Stimulated activated CD4-positive, alpha-beta T cell treated with anti-CD3 and anti-CD28 coated beads, TNF-alpha, amount 100 ng/mL, for 4 hours (primary cell): ENCODE results near the gene CAMKMT.

Experiments
- DNase-seq, 3 experiments: peaks; one replicate each; pipeline ENCODE4 v3.0.0-alpha.2; 2020; ENCODE audit warnings: low read depth in 3 of 3

The CAMKMT gene

GRCh38 chr2:44741507-44741906, 379.8 kb downstream of the CAMKMT start:
- DNase-seq: no peak

DNA sequence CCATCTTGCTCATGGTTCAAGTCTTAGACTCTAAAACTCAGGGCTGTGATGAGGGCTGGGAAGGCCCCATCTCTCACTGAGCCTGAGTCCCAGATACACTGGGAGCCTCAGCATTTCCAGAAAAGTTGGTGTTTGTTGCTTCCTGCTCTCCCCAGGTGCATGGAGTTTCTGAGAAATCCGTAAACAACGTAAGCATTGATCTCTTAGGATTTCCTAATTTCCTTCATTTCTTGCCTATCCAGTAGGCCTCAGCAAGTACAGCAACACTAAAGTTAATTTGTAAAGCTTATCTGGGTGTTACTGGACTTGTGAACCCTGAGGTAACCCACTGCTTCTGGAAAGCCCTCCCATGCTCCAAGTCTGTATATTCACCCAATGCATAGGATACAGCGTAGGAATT, 380.3 kb downstream of the CAMKMT start:
- no peak for DNase-seq

DNA sequence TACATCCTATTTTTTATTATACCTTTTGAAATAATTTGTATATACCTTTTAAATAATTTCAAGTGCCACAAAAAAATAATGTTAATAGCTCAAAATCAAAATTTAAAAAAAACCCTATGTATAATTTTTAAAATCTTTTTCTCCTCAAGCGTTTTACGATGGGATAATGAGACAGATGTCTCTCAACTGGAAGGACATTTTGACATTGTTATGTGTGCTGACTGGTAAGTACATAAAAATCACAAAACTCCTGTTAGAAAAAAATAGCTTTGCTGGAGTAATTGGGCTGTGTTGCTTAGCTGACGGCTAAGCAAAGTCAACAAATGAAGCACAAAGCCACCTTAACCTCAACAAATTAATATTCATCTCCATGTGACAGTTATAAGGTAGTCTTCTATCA, 381.7 kb downstream of the CAMKMT start:
- no peak for DNase-seq

DNA sequence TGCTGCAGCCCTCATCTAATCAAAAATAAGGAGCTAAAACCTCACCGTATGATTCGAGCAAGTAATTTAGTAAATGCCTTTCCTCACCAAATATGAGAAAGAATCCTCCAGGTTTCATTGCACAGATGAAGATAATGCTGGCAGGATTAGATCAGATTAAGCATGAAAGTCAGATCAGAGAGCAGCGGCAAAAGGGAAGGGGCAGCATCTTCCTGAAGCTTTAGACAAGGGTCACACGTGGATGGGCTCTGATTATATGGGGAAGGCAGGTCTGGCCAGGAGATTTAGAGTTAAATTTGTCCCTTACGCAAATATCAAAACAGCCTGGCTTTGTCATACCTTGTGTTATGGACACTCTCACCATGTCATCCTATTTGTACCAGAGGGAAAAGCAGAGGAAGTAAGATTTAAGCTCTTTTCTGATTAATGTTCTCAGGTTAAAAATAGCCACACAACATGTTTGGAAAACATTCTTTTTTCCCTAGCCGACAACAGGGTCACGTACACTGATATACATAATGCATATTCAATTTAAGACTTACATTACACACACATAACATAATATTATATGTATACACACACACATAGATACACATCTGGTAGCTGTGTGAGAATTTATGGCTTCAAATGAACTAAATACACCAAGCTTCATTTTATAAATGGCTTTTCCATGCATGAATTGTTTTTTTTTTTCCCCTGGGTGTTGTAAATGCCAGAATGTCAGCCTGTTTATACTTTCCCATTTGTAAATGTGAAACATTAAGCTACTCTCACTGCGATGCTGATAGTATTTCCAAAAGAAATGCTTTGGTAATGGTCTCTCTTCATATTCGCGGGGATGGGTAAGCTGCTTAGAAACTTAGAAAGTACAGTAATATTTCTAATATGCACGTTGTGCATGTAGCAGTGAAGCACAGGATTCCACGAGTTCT, 383.5 kb downstream of the CAMKMT start:
- no peak for DNase-seq

- no peak for DNase-seq
Observed at GRCh38 chr2:44745922-44746766, 384.4 kb downstream of the CAMKMT start.

DNA sequence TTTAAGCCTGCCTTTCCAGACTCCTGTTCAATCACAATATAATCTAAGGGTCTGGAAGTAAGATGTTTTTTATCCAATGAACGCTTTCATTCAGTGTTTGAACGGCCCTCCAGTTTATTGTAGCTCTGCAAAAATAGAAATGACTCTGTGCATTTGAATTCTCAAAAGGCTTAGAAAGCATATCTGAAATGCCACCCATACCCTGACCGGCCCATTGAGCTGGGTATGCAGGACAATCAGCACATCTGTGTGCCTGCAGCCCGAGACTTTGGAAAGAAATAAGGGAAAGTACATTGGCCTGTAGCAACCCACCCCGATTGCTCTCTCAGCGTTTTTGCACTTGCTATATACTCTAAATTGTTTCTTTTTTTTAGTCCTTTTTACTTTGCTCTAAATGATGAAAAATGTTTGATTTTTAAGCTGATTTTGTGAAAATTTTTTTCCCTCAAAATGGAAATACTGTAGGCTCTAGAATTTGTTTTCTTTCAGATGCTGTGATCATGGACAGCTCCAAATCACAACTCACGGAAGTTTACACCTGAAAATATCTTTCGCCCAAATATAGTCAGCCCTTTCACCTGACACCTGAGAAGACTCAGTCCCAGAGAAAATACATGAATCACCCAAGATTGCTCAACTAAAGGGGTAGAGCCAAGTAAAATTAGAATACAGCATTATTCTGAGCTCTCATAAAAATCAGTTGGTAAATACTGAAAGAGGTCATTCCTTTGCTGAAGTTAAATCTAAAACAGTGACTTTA, 385.3 kb downstream of the CAMKMT start:
- no peak for DNase-seq

DNA sequence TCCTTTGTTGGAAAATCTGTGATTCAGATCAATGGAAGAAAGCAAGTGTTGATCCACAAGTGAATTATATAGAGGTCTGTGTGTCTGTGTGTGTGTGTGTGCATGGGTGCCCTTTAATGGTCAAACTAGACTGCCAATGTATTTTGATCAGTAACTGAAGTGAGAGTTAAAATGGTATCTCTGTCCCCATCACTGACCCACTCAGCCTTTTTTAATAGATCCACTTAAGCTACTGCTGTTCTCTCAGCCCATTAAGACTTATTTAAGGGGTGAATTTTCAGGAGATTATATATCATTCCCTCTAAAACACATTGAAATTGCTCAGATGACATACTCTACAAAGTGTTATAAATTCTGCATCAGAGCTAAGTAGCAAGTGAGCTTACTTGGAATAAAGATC, 386.0 kb downstream of the CAMKMT start:
- DNase-seq: no peak

DNA sequence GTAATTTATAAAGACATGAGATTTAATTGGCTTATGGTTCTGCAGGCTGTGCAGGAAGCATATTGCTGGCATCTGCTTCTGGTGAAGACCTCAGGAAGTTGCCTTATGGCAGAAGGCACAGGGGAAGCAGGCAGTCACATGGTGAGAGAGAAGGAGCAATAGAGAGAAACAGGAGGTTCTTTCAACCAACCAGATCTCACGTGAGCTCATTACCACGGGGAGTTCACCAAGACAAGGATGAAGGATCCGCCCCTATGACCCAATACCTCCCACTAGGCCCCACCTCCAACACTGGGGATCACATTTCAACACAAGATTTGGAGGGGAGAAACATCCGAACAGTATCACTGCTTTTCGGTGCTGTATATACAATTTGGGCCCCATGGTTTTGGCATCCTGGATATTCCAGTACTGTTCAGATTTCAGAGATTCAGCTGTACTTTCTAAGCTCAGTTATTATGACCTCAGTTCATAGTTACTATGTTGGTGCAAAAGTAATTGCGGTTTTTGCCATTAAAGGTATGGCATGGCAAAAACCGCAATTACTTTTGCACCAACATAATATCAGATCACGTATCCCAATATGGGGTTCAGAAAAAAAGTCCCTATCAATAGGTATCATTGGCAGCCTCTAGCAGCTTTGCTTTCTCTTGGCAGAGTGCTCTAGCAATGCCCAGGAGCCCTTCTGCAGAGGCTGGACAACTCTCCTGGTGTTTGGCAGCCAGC, 390.2 kb downstream of the CAMKMT start:
- no peak for DNase-seq

DNA sequence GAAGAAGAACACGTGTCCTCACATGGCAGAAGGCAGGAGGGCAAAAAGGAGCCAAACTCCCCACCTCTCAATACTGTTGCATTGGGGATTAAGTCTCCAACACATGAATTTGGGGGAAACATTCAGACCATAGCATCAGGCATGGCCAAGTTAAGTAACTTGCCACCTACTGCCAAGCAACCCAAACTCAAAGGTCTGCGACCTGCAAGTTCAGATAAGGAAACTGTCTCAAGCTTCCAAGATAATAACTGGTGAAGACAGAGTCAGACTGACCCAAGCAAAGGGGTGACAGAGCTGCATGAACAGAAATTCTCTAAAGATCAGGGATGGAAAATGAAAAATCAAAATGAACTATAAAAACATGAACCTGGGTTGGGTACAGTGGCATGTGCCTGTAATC, 391.0 kb downstream of the CAMKMT start:
- no peak for DNase-seq

DNA sequence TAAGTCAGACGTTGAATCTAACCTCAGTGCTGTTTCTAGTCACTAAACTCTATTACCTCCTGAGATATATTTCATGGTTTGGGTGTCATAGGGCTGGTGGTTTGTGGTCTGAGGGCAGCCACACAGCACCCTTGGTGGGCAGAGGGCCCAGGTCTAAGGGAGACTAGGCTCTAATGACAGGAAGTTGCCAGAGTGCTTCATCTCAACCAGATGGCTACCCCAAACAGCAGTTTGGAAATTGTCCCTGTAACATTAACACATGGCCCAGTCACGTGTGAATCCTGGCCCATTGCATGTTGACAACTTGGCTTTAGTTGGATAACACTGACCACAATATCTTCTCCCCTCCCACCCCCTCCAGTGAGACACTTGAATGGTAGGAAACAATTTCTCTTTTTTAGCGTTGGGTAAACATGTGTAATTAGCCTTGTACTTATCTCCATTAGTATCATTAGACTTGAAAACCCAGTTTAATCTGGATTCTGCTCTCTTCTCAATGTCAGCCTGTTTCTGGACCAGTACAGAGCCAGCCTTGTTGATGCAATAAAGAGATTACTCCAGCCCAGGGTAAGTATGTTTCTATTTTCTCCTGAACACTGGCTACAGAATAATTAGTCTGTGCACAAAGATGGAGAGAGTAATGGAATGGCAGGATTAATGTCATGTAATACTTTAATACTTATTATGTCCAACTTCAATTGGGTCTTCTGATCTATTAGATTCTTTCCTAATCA, 392.0 kb downstream of the CAMKMT start:
- DNase-seq: no peak

GRCh38 chr2:44758591-44758990, 396.8 kb downstream of the CAMKMT start:
- no peak for DNase-seq

DNA sequence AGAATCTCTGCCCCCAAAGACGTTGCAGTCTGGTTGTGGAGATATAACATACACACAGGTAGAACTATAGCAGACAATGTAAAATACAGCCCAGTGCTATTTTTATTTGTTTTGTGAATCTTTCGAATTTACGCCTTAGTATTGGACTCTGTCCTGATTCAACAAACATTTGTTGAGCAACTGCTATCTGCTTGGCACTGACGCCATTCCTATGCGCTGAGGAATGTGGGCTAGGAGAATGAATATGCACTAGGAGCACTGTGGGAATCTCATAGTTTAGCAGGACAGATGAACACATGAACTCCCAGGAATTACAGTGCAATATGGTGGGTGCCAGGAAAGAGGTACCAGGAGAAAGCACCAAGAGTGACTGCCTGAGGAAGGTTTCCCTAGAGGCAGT, 398.1 kb downstream of the CAMKMT start:
- DNase-seq: no peak

- DNase-seq: no peak
Observed at GRCh38 chr2:44763275-44763782, 401.6 kb downstream of the CAMKMT start.

GRCh38 chr2:44766220-44766619, 404.5 kb downstream of the CAMKMT start:
- DNase-seq: no peak

GRCh38 chr2:44766777-44767176, 405.0 kb downstream of the CAMKMT start:
- no peak for DNase-seq

DNA sequence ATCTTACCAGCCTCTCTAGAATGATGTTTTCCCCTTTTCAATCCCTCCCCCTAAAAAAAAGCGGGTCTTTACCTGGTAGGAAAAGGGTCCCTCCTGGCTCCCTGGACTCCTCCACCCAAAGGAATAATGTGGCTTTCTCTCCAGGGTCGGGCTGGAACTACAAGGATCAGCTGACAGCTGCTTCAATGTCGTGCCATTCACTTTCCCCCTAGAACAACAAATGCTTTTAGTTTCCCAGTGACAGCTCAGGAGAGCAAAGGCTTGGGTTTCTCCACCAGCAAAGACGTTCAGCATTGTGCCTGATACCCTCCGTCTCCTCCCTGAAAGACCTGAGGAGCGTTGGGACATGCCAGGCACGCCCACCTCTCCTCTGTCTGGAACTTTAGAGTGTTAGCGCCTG, 405.9 kb downstream of the CAMKMT start:
- no peak for DNase-seq

GRCh38 chr2:44768438-44769236, 406.9 kb downstream of the CAMKMT start:
- DNase-seq: no peak

DNA sequence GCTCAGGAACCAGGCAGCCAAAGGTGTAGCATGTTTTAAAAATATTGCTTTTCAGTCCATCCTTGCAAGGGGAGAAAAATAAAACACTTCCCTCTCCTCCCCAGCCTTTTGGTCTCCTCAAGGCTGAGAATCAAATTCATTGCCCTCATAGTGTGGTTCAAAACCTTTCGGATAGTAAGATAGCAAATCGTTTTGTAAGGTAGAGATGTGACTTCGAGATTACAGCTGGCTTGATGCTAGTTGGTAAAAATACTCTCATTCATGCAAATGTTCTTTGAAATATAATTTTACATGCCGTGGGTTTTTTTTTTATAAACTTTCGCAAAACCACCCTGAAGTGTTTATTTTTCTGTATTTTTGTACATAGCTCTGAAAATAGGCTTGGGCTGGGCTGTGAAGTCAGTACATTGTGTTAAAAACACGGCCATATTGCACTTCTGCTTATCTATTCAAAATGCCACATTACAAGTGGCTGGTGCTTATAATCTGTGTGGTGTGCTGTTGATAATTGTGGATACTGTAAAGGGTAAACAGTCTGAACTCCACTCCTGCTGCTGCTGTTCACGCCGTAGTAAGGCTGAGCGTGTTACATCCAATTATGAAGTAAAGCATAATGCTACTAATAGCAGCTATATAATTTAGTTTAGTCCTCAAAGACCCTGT, 407.7 kb downstream of the CAMKMT start:
- DNase-seq: no peak
